G401 (cell line): Measurements from ENCODE around the gene SPRY2. TPM values are rescaled to one million over a fixed set of nuclear protein-coding genes. Genes with fewer than 3 reads are reported as not detected.
"Not testable (repeated sequence)": the region's sequence is repeated elsewhere in the genome, so short reads cannot be mapped to it uniquely, and the experiment has no call there.

Source experiments
- DNase-seq: peaks from one replicate; pipeline ENCODE4 v3.0.0-alpha.2; 2015; ENCODE audit warnings: low spot score
- in situ Hi-C: cut with HindIII; loops from 2 replicates; pipeline ENCODE4 v1.10.0; 2016; ENCODE audit warnings: low sequenced_read_pairs, mixed read lengths
- total RNA-seq: library from RNA; depleted of rRNA; stranded (reverse); fragments of >200 nt; shearing (Covaris generic); gene quantifications from 2 replicates; pipeline ENCODE4 v1.2.3, GENCODE V29; 2014

Gene SPRY2
- total RNA-seq, 1 experiment from 2014 or later = 0.24 TPM

DNA sequence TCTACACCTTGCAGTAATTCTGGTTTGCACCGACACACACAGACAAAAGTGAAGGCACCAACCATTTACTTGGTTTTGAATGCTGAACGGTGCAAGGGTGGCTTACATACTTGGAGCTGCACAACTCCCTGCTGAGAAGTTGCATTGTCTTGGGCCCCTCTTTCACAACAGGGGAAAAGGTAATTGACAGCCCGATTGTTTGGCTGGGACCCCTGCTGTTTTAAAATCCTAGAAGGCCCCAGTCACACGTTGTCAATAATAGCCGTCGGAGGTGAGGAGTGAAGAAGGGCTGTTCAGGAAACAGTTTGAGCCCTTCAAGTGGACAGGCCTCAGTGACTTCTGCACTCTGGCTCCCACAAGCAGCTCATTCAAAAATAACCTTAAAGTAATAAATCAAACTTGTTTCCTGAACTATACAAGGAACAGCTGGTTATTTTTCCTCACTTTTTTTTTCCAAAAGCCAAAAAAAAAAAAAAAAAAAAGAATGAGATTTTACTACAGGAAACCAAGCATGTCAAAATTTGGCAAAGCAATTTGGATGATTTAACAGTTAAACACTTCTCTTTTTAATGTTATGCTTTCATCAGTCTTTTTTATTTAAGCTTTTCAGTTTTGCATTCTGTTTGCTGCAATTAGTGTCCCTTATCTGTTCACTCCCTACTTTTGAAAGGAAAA, 19.0 kb upstream of the SPRY2 start:
- in situ Hi-C loops = no loop called here
- no peak for DNase-seq

DNA sequence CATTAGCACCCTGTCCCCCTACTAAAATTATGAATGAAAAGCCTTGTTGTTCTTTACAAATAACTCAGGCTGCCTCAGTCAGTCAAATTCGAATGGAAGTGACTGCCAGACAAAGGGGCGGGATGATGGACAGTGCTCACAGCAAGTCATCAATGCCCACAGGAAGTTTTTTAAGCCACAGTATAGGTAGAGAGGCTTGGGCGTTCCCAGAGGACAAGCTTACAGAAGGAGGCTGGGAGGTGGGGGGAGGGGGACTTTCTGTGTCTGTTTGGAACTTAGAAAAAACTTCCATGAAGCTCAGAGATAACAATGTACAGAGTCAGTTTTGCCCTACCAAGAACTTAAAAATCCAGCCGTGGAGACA, 18.5 kb upstream of the SPRY2 start:
- no peak for DNase-seq
- in situ Hi-C loops = no loop called here

DNA sequence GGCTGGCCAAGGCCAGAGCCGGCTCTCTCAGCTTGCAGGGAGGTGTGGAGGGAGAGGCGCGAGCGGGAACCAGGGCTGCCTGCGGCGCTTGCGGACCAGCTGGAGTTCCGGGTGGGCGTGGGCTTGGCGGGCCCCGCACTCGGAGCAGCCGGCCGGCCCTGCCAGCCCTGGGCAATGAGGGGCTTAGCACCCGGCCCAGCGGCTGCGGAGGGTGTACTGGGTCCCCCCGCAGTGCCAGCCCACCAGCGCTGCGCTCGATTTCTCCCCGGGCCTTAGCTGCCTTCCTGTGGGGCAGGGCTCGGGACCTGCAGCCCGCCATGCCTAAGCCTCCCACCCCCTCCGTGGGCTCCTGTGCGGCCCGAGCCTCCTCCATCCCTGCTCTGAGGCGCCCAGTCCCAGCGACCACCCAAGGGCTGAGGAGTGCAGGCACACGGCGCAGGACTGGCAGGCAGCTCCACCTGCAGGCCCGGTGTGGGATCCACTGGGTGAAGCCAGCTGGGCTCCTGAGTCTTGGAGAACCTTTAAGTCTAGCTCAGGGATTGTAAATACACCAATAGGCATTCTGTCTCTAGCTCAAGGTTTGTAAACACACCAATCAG, 14.7 kb upstream of the SPRY2 start:
- not testable (repeated sequence) for DNase-seq

DNA sequence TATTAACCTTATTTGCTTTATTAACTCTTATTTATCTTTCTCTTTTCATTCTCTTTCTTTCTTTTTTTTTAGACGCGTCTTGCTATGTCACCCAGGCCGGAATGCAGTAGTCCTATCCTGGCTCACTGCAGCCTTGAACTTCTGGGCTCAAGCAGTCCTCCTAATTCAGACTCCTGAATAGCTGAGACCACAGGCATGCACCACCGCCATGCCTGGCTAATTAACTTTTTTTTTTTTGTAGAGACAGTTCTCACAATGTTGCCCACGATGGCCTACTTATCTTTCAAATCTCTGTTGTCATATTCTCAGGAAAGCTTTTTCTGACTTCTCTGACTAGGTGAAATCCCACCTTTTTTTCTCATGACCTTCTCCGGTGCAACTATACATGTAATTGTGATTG, 7.8 kb upstream of the SPRY2 start:
- in situ Hi-C loops = no loop called here
- no peak for DNase-seq

More for the DNA sequence above, 14.7 kb upstream of the SPRY2 start:
- in situ Hi-C loops = not testable (repeated sequence)

DNA sequence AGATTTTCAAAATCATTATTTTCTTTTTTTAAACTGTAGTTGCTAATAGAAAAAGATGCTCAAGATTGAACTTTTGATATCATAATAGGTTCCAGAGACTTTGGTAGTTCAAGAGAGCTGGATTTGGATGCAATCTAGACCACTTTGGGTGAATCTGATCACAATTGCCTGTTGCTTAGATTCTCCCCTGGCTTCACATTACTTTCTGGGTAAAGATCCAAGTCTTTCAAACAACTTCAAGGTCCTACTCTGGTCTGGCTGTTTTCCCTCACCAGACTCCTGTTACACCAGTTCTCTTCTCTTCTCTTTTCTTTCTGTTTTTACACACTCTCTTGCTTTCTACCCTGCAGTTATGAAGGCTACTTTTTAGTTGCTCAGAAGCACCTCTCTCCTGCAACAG, 7.4 kb upstream of the SPRY2 start:
- in situ Hi-C loops = no loop called here
- DNase-seq = no peak

DNA sequence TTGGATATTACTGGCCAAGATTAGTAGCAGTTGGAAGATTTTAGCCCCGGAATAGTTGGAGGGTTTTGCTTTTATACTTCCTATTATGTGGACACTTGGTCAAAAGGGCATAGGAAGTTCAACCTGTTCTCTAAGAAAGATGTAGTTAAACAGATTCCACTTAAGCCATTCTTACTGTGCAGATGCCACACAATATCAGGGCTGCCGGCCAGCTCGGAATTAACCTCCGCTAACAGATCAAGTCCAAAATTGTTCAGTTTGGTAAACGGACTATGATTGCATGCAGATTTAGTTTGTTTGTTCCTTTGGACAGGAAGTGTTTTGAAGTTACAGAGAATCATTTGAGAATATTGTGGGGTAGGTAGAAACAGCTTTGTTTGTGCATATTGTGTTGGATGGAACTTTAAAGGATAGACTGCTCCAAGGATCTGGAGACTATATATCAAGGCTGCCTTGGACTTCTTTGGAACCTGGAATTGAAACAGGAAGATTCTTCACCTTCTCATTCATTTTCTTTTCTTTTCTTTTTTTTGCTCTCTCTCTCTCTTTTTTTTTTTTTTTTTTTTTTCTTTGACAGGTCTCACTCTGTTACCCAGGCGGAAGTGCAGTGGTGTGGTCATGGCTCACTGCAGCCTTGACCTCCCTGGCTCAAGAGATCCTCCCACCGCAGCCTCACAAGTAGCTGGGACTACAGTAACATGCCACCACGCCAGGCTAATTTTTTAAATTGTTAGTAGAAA, 5.0 kb upstream of the SPRY2 start:
- peak; percentile 55 for DNase-seq
- in situ Hi-C loops = no loop called here

DNA sequence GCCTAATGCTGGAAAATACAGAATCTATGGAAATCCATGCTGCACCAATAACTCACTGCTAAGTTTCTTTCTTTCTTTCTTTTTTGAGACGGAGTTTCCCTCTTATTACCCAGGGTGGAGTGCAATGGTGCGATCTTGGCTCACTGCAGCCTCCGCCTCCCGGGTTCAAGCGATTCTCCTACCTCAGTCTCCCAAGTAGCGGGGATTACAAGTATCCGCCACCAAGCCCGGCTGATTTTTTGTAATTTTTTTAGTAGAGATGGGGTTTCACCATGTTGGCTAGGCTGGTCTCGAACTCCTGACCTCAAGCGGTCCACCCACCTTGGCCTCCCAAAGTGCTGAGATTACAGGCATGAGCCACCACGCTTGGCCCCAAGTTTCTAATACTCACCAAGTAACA, 3.1 kb upstream of the SPRY2 start:
- DNase-seq, in situ Hi-C loops: not testable (repeated sequence)

DNA sequence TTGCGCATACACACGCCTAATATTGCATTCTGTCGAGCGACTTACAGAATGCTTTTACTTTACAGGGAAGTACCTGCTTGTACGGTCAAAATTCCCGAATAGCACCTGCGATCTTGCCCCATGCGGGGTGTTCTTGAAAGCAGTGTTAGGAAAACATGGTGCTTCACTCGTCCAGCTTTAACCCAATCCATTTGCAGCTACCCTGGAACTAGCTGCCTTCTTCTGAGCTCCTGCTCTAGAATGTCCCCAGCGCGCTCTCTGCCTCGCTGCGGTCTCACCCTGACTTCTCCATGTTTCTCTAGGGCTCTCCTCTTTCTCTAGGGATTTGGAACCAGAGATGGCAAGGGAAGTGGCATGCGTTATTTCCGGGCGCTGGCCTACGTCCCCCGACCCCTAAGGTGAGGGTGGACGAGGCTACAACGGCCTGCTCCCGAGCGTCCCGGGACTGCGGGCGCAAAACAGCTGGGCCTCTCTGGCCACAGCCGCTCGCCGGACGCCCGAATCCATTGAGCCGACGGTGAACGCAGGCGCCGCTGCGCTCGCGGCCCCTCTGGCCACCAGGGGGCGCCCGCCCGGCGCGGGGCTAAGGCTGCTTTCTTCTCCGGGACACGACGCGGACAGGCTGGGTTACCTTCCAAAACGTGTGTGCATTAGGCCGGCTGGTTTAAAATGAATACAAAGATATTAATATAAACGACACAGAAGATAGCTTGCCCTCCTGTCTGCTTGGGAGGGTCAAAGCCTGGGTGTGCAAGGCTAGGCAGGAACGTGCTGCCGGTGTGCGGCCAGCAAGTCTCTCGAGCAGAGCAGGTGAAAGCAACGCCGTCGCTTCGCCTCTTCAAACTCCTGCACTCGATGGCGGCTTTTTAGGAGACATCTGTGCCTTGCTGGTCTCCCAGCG, 1.8 kb upstream of the SPRY2 start:
- in situ Hi-C loops = no loop called here
- DNase-seq = peak; percentile 80

DNA sequence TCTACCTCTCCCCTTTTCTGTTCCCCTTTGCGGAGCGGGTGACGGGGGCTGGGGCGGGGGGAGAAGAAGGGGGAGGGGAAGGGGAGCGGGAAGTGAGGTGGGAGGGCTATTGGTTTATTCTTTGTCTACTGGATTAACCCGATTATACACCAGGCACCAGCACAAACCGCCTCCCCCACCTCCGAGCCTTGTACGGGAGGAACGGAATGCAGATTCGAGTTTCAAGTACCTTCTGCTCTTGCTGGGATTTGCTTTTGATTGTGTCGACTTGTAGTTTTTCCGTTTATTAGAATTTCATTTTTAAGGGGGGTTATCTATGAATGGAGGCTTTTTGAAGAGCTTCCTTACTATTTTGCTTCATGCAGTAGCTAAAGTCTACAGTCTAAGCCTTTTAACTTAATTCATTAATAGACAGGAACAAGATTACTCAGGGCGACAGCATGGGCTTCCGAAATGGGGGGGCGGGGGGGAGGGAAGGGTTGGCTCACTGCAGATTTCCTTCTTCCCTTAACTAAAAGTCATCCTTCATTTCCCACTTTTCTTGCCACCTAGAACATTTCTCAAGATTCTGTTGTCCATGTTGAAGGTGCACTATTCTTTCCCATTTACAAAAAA, 937 bp upstream of the SPRY2 start:
- in situ Hi-C loops = no loop called here
- peak; percentile 78 for DNase-seq

DNA sequence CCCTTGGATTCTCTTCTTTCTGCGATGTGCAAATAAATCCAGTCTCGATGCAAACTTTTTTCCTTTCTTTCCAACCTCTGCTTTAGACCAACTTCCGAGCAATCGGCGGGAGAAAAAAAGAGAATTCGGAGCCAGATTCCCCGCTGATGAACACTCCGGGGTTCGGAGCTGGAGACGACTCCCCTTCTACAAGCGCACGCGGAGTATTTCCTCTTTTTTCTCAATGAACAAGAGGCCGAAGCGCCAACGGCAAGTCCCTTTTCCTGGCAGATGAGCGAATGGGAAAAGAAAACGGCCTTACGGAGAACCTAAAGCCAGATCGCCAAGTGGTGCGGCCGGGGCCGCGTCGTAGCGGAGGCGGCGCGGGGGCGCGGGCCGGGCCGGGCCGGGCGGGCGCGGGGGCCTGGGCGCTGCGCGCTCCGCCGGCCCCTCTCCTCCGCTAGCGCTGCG, 250 bp downstream of the SPRY2 start:
- in situ Hi-C loops = no loop called here
- peak; percentile 55 for DNase-seq

DNA sequence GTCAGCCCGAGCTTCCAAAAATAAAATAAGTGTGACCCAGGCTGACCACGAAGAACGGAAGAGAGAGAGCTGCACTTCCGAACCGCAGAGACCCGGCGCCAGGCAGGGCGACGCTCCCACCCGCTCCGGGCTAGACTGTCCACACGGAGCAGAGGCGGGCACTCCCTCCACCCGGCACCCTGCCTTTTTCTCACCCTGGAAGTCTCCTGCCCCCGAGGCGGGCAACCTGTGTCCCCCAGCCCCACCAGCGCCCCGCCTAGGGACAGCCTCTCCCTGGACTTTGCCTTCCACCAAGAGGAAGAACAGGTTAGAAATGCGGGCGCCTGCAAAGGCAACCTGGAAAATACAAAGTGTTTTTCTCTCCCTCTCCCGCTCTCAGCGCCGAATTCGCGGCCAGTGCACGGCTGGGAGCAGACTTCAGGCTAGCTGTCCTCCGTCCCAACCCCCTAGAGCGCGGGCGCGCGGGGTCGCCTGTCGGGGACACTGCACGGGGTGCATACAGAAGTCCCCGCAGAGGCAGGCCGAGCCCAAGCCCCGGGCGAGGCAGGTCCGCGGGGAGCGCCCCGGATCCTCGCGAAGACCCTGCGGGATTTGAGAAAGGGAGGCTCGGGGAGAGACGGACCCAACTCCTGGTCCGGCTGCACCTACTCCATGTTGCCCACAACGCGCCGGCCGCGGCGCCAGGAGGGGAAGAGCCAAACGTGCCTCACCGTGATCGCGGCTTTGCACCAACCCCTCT, 845 bp downstream of the SPRY2 start:
- DNase-seq = peak; percentile 65
- in situ Hi-C loops = no loop called here

DNA sequence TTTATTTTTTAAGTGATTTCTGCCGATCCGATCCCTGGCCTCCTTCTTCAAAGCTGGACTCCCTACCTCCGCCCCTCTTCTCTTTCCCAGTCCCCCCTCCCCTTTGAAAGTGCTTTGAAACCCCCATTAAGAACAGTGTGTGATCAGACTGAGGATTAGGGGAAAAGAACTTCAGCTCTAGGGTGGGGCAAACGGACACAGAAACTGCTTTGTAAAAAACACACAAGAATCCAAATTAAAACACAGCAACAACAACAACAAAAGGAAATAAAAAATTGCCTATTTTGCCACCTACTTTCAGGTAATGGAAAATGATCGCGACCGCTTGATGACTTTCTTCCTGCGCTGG, 1.4 kb downstream of the SPRY2 start:
- in situ Hi-C loops = no loop called here
- peak; percentile 44 for DNase-seq

DNA sequence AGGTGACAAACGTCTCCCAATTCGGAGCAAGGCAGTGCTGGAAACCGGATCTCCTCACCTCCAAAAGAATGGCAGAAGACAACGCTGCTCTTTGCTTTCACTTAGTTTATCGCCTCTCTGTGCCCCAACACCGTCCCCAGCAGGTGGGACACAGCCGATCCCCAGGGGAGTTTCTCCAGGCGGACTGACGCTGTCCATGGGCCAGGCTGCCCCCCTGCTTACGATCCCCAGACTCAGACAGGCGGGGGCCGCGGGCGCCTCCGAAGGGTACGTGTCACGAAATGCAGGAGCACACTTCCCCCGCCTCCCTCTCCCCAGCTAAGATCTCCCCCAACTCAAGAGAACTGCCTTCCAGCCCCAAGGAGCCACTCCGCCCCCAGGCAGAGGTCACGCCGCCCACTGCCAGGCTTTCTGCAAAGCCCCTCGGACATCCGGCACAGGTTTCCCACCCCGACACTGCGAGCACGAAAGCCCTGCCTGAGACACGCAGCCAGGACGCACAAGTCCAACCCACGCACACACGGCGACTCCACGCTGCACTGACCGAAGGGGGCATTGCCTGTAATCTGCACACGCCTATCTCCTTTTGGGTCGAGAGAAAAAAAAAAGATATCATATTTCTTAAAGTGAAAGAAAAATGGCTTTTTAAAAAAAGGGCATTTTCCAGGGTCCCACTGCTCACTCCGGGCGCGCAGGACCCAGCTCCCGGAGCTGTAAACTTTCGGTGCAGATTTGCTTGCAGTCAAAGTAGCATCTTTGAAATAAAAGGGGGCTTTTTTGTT, 2.0 kb downstream of the SPRY2 start:
- in situ Hi-C loops = no loop called here
- DNase-seq = peak; percentile 84

DNA sequence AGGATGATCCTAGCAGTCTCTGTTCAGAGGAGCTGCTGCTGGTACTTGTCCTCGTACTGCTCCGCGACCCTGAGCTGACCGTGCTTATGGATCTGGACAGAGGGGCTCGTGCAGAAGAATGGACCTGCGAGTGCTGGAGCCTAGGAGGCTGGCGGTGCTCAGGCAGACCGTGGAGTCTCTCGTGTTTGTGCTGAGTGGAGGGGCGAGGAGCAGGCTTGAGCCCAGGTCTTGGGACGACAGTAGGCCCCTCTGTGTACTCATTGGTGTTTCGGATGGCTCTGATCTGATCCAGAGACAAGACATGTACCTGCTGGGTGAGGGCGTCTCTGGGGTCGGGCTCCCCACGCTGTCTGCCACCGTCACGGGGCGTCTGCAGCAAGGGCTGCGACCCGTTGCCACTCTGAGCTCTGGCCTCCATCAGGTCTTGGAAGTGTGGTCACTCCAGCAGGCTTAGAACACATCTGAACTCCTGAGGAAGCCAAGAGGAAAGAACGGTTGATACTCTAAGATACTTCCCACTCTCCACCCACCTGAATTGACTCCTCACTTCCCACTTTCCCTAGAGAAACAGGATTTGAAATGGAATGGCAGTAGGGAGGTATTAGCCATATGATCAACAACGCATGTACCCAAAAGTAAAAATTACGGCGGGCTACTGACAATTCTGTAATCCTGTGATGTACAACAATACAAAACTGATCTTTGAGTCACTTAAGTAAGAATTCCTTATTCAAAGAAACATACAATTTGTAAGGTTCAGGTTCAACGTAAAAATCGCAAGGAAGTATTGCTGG, 3.4 kb downstream of the SPRY2 start:
- in situ Hi-C loops = no loop called here
- peak; percentile 61 for DNase-seq

DNA sequence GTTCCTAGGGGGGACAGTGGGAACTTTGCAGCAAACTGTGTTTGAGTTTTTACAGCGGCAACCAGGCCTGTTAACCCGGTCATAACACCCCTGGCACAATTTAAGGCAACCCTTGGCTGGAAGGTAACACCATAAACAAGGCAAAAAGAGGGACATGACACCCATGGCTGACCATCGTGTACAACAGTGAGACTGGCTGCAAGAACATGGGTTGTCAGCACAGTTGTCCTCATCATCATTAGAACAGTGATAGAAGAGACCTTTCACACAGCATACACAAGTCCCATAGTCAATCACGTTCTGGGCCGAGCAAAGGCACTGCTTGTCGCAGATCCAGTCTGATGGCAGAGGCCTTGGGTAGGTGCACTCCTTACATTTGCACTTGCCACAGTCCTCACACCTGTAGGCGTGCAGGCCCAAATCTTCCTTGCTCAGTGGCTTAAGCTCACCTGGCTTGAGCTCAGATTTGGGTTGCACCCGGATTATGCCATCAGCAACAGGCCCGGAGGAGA, 4.1 kb downstream of the SPRY2 start:
- in situ Hi-C loops = no loop called here

DNA sequence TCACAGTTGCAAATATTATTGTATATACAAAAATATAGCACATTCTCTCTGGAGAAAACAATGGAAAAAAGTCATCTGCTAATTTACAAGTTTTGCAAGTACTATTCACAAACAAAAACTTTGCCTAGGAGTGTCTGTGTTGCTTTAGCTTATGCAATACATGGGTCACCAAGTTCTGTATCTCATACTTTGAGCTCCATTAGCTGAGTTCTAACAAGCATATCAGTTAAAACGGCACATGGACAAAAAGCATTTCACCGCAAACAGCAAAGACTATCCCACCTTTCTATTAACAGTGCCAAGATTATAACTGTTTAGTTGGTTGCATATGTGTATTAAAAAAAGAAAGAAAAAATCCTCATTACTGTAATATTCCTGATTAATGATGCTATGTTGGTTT, 4.6 kb downstream of the SPRY2 start:
- in situ Hi-C loops = no loop called here

More for the DNA sequence above, 4.1 kb downstream of the SPRY2 start:
- peak; percentile 62 for DNase-seq

More for the DNA sequence above, 4.6 kb downstream of the SPRY2 start:
- peak; percentile 39 for DNase-seq
